Measurements from ENCODE around the gene KCTD5. TPM values are rescaled to one million over a fixed set of nuclear protein-coding genes. Genes with fewer than 3 reads are reported as not detected.
"Not testable (repeated sequence)": the region's sequence is repeated elsewhere in the genome, so short reads cannot be mapped to it uniquely, and the experiment has no call there.

The KCTD5 gene
- total and polyA plus RNA-seq, 2 experiments from 2014 or later = 31.5 to 32.2 TPM

DNA sequence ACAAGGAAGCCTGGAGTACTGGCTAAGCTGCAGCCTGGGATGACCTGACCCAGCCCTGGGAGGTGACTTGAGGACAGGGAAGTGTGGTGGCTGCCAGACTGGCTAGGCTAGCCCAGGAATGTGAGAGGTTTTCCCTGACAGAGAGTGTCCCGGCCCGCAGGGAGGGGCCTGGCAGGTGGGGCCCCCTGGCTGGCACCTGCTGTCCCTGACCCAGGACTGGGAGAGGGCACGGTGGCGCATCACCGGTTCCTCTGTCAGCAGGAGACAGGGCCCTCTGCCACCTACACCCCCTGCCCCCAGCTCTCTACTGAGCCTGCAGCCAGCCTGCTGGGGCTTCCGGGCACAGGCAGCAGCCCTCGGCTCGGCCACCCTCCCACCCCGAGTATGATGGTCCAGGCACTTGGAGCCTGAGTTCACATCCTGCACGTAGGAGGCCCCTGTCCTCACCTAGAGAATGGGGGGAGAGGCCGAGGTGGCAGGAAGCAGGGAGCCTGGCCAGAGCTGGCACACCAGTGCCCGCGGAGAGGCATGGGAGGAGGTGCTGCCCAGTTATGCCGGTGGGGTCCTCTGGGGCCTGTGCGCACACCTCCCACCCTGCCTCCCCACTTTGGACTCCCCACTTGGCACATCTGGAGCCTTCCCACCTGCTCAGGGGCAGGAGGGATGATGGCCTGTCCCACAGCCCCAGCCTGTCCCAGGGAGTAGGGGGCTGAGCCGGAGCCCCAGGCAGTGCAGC is 37.2 kb downstream of the KCTD5 start:
- H4K20me1 ChIP-seq (ENCODE audit: insufficient read depth, poor library complexity, severe bottlenecking) = no peaks in the 10 kb centered on the region
- H3K9me2 ChIP-seq (replicated peaks; ENCODE audit: insufficient read depth) = no peaks in the 10 kb centered on the region
- DNase-seq (ENCODE audit: low spot score) = no peak
- H3K4me3 ChIP-seq = no peak overlapping the region
- H3K27me3 ChIP-seq = no peaks in the 10 kb centered on the region
- H3K4me2 ChIP-seq = peak overlapping the region; percentile 96
- no peaks in the 10 kb centered on the region for H3K79me2 ChIP-seq
- no peak overlapping the region for H3K27ac ChIP-seq
- no peaks in the 10 kb centered on the region for H3K9me3 ChIP-seq (ENCODE audit: low read depth)
- no peaks in the 10 kb centered on the region for H3K36me3 ChIP-seq (replicated peaks; ENCODE audit: insufficient read depth, low read depth)
- no peak for TF ChIP-seq EZH2phosphoT487 (IDR thresholded peaks at IDR 0.05; ENCODE audit: low read depth, severe bottlenecking, unreplicated experiment)
- TF ChIP-seq, protein P1, sequence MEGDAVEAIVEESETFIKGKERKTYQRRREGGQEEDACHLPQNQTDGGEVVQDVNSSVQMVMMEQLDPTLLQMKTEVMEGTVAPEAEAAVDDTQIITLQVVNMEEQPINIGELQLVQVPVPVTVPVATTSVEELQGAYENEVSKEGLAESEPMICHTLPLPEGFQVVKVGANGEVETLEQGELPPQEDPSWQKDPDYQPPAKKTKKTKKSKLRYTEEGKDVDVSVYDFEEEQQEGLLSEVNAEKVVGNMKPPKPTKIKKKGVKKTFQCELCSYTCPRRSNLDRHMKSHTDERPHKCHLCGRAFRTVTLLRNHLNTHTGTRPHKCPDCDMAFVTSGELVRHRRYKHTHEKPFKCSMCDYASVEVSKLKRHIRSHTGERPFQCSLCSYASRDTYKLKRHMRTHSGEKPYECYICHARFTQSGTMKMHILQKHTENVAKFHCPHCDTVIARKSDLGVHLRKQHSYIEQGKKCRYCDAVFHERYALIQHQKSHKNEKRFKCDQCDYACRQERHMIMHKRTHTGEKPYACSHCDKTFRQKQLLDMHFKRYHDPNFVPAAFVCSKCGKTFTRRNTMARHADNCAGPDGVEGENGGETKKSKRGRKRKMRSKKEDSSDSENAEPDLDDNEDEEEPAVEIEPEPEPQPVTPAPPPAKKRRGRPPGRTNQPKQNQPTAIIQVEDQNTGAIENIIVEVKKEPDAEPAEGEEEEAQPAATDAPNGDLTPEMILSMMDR (IDR thresholded peaks at IDR 0.05; ENCODE audit: poor library complexity) = no peak
- no peak for TF ChIP-seq EZH2 (IDR thresholded peaks at IDR 0.05; ENCODE audit: borderline replicate concordance)
- peaks cover 4% of the 10 kb centered on the region for H3K4me1 ChIP-seq (ENCODE audit: insufficient read depth)
- H2AFZ ChIP-seq = no peak overlapping the region
- 86% methylated on average over 16 of the region's 16 CpGs for WGBS (ENCODE audit: low lambda C conversion rate, missing lambda C conversion rate)

DNA sequence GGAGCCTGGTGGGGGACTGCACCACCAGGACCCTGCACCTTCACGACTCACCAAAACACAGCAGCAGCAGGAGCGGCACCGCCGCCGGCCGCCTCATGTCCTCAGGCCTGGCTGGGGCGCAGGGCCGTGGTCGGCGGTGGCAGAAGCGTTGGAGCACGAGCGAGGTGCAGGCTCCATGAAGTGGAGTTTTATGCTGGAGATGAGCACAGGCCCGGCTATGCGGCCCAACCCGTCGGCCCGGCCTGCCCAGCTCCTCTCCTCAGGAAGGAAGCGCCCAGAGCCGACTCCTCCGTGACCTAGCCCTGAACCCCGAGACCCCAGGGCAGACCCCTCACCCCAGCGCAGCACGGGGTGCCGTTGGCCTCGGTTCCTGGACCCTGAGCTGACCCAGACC is 37.7 kb downstream of the KCTD5 start, which contains the start of gene PRSS27:
TSS of gene PRSS27 (minus strand) at position 161 of the 394 bp plus-strand sequence. CDS start at position 97, 64 bp downstream.
- no peaks in the 10 kb centered on the region for H3K9me2 ChIP-seq (replicated peaks; ENCODE audit: insufficient read depth)
- peak within 1 kb of the TSS; percentile 88 for H3K27ac ChIP-seq
- H3K4me3 ChIP-seq = peak within 1 kb of the TSS; percentile 77
- WGBS (ENCODE audit: low lambda C conversion rate, missing lambda C conversion rate) = 86% methylated on average over 26 of the region's 26 CpGs
- no peaks in the 10 kb centered on the region for H3K79me2 ChIP-seq
- peak within 1 kb of the TSS; percentile 98 for H2AFZ ChIP-seq
- H3K27me3 ChIP-seq = no peaks in the 10 kb centered on the region
- no peak for DNase-seq (ENCODE audit: low spot score)
- H3K36me3 ChIP-seq (replicated peaks; ENCODE audit: insufficient read depth, low read depth) = no peaks in the 10 kb centered on the region
- H3K4me1 ChIP-seq (ENCODE audit: insufficient read depth) = peaks cover 4% of the 10 kb centered on the region
- TF ChIP-seq EZH2 (IDR thresholded peaks at IDR 0.05; ENCODE audit: borderline replicate concordance) (no peak), EZH2phosphoT487 (IDR thresholded peaks at IDR 0.05; ENCODE audit: low read depth, severe bottlenecking, unreplicated experiment) (no peak)
- TF ChIP-seq, protein P1 (IDR thresholded peaks at IDR 0.05; ENCODE audit: poor library complexity) = no peak
- no peaks in the 10 kb centered on the region for H3K9me3 ChIP-seq (ENCODE audit: low read depth)
- H4K20me1 ChIP-seq (ENCODE audit: insufficient read depth, poor library complexity, severe bottlenecking) = no peaks in the 10 kb centered on the region
- H3K4me2 ChIP-seq = peak within 1 kb of the TSS; percentile 96

DNA sequence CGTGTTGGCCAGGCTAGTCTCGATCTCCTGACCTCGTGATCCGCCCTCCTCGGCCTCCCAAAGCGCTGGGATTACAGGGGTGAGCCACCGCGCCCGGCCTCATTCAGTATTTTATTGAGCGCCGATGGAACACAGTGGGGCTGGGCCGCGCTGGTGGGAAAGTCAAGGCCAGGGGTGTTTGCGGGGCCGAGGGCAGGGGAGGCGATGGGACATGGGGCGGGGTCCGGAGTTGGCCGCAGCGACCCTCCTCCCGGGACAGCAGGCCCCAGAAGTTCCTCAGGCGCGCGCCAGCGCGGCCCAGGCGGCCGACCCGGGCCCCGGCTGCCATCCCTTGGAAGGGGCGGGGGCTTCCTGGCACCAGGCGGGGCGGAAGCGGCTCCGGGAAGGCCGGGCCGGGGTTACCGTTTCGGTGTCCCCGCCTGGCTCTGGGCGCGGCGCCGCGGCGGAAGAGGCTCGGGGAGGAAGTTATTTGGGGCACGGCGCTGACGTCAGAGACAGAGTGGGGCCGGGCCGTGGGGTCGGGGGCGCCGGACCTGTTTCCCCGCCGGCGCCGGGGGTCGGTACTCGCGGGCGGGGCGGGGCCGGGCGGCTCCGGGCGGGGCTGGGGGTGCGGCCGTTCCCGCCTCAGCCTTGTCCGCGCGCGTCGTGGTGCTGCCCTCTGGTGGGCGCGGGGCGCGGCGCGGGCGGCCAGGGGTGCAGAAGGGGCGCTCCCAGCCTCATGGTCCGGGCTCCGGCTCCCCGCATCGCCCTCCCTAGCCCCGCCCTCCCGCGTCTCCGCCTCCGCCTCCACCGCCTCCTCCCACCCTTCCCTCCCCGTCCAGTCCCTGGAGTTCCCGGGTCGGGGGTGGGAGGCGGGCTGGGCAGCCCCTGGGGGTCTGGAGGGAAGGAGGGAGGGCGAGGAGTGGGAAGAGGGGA is 38.7 kb downstream of the KCTD5 start:
- Histone ChIP-seq H3K9me2 (replicated peaks; ENCODE audit: insufficient read depth) (no peaks in the 10 kb centered on the region), H3K4me3 (peak overlapping the region; percentile 77), H4K20me1 (ENCODE audit: insufficient read depth, poor library complexity, severe bottlenecking) (no peaks in the 10 kb centered on the region), H3K79me2 (no peaks in the 10 kb centered on the region), H2AFZ (peak overlapping the region; percentile 98), H3K36me3 (replicated peaks; ENCODE audit: insufficient read depth, low read depth) (no peaks in the 10 kb centered on the region), H3K27me3 (no peaks in the 10 kb centered on the region), H3K4me2 (peak overlapping the region; percentile 96), H3K27ac (peak overlapping the region; percentile 88), H3K4me1 (ENCODE audit: insufficient read depth) (no peaks in the 10 kb centered on the region), H3K9me3 (ENCODE audit: low read depth) (no peaks in the 10 kb centered on the region)
- DNase-seq (ENCODE audit: low spot score) = peak; percentile 96
- 6% methylated on average over 28 of the region's 99 CpGs for WGBS (ENCODE audit: low lambda C conversion rate, missing lambda C conversion rate)
- no peak for TF ChIP-seq EZH2 (IDR thresholded peaks at IDR 0.05; ENCODE audit: borderline replicate concordance)
- TF ChIP-seq, protein P1 (IDR thresholded peaks at IDR 0.05; ENCODE audit: poor library complexity) = peak; percentile 64

DNA sequence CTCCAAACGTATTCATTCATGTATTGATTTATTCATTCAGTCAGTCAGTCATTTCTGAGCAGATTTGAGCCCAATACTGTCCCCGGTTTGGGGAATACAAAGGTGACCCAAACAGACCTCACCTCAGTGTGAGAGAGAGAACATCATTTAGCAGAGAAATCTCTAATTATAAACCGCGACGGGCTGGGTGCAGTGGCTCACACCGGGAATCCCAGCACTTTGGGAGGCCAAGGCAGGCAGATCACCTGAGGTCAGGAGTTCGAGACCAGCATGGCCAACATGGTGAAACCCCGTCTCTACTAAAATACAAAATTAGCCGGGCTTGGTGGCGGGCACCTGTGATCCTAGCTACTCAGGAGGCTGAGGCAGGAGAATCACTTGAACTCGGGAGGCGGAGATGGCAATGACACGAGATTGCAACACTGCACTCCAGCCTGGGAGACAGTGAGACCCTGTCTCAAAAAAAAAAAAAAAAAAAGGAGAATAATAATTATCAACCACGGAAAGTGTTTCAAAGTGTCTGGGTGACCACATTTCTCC is 39.4 kb downstream of the KCTD5 start:
- not testable (repeated sequence) for H3K4me3 ChIP-seq; DNase-seq (ENCODE audit: low spot score); H3K9me2 ChIP-seq (replicated peaks; ENCODE audit: insufficient read depth); H3K9me3 ChIP-seq (ENCODE audit: low read depth); H3K27me3 ChIP-seq; H3K79me2 ChIP-seq; H3K36me3 ChIP-seq (replicated peaks; ENCODE audit: insufficient read depth, low read depth); H3K4me1 ChIP-seq (ENCODE audit: insufficient read depth); H4K20me1 ChIP-seq (ENCODE audit: insufficient read depth, poor library complexity, severe bottlenecking)
- WGBS (ENCODE audit: low lambda C conversion rate, missing lambda C conversion rate) = 51% methylated on average over 13 of the region's 14 CpGs
- peak overlapping the region; percentile 88 for H3K27ac ChIP-seq
- peak overlapping the region; percentile 96 for H3K4me2 ChIP-seq
- peak overlapping the region; percentile 88 for H2AFZ ChIP-seq

Measured in hepatocyte (in vitro differentiated cells).